GM12865 (cell line): ENCODE results near the gene LRRK1.

ENCODE experiments used
- DNase-seq: peaks from one replicate; pipeline ENCODE4 v3.0.0; 2010; ENCODE audit warnings: low read depth
- H3K4me3 ChIP-seq: 2 replicates; pipeline ENCODE4 v1.5.1; 2011; ENCODE audit warnings: mild to moderate bottlenecking, low read depth, low read length, control low read depth
- CTCF ChIP-seq: IDR thresholded peaks from 2 replicates; pipeline ENCODE4 v1.5.1; 2011; ENCODE audit warnings: low read length, control low read depth, low read depth, inconsistent platforms; ENCODE audit not compliant: insufficient read depth; ENCODE audit errors: missing control alignments

Gene LRRK1

DNA sequence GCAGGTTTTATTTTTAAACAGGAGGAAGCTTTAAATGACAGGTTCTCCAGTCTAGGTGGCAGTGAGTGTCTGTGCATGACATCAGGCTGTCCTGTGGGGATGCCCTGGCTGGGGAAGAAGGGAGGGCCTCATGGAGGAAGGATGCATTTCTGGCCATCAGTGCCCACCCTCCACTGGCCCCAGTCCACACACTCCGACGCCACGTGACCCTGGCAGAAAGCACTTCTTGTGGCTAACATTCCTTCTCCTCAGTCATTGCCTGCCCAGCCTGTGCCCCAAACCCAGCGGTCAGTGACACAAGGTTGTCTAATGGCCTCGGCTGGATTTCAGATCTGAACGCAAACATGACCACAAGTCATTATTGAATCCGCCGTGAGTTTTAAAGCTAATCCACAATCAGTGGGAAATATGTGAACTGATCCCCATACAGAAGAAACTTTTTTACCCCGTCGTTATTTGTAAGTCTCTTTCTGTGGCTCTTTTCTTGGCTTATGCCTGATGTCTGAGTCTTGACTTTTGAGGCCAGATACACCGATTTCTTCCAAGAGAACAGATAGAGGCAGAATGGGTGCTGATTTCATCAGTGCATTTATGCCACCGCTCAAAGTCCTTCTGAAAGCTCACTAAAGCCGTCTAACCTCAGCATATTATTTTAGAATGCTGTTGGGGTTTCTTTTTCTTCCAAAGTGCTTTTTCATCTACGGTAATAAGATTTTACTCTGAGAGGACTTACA is 17.3 kb upstream of the LRRK1 start:
- DNase-seq, result no peak
- TF ChIP-seq CTCF, result no peak
- no peak overlapping the region for H3K4me3 ChIP-seq

DNA sequence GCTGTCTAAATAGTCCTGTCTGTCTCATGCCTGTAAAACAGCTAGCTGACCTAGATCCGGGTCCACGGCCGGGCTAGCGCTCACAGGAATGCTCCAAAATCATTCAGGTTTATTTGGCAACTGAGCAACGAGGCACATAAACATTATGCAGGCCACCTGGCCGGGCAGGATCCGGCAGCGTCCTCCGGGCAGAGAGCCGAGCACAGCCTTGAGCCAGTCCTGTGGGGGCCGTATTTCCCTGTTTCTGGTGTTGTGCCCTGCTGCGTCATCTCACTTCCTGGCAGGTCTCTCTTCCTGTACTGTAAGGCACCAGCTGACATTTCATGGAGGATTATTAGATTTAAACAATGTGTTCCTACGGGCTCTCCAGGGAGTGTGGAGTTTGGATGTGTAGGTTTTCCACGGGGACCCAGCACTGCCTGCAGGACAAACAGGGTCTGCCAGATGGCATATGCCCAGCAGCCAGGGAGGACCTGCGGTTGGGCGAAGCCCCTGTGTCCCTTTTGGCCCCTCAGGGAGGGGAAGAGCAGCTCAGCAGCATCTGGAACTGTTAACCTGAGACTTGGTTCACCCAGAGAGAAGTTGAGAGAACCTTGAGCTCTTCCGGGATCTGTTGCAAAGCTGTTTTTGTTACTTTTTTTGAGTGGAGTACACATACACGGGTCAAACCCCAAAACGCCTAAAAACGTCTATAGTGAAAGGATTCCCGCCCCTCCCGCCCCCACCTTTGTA is 16.6 kb upstream of the LRRK1 start:
- no peak overlapping the region for H3K4me3 ChIP-seq

GRCh38 chr15:100903168-100903554 is 16.0 kb upstream of the LRRK1 start:
- TF ChIP-seq CTCF, result no peak
- no peak for DNase-seq
- H3K4me3 ChIP-seq, result no peak overlapping the region

More for the DNA sequence above, 16.6 kb upstream of the LRRK1 start:
- TF ChIP-seq CTCF, result no peak
- DNase-seq, result peak; percentile 34

DNA sequence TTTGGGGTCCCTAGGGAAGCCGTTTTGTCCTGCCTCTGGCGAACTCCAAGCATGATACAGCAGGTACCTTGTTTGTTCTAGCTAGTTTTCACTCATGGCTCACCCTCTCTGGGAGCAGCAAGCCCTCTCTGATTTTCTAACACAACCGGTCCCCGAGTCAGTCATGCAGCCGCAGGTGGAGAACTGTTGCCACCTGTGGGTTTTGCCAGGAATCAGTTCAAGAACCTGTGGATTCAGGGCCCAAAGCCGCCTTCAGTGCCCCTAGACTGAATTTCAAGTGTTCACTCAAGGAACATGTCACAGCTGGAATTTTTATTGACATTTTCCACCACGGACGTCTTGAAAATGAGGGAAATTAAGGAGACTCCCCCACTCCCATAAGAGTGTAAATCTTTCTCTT is 13.3 kb upstream of the LRRK1 start:
- DNase-seq, result no peak
- no peak for TF ChIP-seq CTCF
- no peak overlapping the region for H3K4me3 ChIP-seq

DNA sequence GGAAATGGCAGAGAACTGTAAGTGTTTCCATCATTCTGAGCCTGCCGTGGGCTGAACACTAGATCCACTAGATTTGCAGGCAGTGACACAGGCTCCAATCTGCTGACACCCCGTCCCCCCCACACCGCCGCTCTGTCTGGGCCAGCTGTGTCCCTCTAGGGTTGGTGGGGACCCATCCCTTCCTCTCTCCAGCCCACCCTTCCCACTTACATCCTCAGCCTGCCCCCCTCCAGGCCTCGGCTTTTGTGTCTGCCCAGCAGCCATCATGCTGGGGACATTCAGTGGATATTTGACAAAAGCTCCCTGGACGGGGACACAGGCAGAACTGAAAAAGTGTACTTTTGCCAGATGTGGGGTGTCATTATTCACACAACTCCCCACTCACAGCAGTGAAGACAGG is 10.7 kb upstream of the LRRK1 start:
- no peak for DNase-seq
- TF ChIP-seq CTCF, result no peak
- H3K4me3 ChIP-seq, result no peak overlapping the region

GRCh38 chr15:100909565-100909964 is 9.6 kb upstream of the LRRK1 start:
- TF ChIP-seq CTCF, result no peak
- no peak overlapping the region for H3K4me3 ChIP-seq
- no peak for DNase-seq
